Inflammatory macrophage treated with lipopolysaccharide for 1 hour (primary cell): ENCODE data around the gene SLC16A5.
"Not testable (repeated sequence)": the region's sequence is repeated elsewhere in the genome, so short reads cannot be mapped to it uniquely, and the experiment has no call there.

Source experiments
- DNase-seq, 2 donors: peaks; one replicate each; pipeline ENCODE4 v3.0.0-alpha.2; 2020 to 2022

The SLC16A5 gene

DNA sequence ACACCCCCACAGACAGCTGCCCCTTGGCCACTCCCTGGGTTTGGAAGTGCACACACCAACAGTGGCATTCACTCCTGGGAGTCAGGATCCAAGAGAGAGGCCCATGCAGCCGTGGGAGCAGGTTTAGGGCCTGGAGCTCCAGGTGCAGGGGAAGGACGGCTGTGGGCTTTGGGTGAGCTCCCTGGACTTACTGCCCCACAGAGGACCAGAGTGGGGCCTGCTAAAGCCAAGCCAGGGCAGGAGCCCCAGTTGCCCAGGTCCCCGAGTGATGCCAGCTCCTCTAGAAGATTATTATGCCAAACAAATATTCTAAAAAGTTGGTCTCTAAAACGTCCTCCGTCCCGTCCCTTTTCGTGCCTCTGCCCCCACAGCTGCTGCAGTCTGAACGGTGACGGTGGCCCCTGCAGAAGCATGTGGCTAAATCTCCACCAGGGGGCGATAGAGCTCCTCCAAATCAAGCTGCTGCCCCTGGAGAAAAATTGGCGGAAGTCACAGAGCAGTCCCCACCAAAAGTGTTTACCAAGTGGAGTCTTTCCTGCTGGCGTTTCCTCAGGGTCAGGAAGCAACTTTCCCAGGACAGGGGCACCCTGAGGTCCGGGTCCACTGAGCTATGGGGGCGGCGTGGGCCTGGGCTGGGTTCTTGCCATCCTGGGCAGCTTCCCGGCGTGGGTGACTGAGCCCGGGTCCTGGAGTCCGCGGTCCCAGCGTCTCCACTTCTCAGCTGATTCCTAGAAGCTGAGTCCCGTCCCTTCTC, 26.2 kb downstream of the SLC16A5 start:
- DNase-seq: peak; percentile 80 to 94

DNA sequence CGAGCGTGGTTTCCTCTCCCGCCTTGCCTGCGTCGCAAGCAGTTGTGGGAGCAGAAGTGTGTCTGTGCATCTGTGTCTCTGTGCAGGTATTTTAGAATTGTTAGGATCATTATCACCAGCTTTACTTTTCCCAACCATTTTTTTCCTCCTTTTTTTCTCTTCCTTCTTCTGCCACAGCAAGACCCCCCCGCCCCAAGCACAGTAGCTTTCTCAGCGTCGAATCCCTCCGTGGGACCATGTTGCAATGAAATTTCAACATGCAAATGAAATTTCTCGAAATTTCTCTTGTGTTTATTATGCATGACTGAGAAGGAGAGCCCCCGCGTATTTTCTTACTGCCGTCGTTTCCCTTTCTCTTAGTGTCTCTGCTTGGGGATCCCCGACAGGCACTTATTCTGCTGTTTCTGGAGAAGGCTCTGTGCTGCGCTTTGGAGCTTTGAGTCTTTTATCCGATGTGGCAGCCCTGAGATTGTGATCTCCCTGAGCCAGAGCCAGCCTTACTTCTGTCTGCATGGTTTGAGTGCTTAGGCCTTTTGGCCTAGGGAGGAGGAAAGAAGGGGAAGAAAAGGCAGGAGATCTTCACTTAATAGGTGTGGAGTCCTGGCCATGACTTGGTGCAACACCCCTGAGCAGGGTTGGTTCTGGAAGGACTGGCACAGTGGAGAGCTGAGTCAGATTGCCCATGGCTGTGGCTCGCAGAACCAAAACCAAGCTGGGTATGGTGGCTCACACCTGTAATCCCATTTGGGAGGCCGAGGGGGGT, 27.0 kb downstream of the SLC16A5 start:
- peak; percentile 53 to 67 for DNase-seq

DNA sequence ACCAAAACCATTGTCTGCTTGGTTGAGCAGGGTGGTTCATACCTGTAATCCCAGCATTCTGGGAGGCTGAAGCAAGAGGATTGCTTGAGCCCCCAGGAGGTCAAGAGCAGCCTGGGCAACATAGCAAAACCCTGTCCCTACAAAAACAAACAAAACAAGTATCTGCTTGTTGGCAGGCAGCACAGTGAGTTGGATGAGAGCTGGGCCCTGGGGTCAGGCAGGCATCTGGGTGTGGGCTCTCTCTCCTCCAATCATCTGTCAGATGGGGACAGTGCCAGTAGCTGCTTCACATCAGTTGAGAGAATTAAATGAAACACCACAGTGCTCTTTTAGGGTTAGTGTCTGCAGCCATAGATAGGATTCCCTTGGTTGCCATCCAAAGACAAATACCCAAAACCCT, 27.8 kb downstream of the SLC16A5 start:
- no peak for DNase-seq

DNA sequence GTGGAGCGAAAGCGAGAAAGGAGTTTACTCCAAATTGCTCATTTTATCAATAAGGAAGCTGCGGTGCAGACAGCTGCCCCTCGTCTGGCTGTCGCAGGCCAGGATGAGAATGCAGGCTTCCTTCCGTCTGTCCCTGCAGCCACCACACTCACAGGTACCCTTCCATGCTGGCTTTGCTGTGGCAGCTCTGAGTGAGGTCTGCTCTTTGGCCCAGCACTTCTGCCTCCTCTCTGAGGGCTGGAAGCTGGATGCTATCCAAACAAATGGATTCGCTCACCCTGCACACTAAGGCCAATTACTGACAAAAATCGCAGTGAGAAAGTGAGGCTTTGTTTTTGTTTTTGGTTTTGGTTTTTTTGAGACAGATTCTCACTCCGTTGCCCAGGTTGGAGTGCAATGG, 29.0 kb downstream of the SLC16A5 start:
- no peak for DNase-seq

- DNase-seq: no peak
Measured at GRCh38 chr17:75118307-75118706, 30.6 kb downstream of the SLC16A5 start.

DNA sequence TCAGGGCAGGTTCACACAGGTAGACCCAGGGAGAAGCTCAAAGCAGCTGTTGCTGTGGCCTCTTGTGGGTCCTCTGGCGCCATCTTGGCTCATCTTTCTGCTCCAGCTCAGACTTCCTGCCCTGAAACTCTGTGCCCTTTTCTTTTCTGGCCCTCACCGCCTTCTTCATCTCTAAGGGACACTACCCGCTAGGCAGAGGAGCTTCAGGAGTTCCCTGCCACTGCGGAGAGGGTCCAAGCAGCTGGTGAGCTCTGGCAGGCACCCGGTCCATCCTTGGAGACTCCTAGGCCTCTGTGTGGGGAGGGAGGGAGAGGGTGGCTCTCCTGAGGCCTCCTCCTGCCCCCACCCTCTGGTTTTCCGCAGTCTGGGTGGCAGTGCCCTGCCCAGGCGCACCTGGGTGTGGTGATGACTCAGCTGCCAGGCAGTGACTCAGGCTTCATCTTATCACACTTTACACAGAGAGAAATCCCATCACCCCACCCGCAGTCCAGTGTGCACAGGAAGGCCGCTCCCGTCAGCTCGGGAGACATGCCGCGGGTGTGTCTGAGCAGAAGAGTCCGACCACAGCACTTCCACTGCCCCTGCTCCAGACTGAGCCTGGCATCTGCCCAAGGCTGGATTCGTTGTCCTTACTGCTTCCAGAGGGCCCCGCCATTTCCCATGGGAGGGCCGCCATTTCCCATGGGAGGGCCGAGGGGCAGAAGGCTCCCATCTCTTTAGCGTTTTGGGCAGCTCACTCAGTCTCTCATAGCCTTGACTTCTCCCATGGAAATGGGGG, 36.5 kb downstream of the SLC16A5 start:
- DNase-seq: no peak

DNA sequence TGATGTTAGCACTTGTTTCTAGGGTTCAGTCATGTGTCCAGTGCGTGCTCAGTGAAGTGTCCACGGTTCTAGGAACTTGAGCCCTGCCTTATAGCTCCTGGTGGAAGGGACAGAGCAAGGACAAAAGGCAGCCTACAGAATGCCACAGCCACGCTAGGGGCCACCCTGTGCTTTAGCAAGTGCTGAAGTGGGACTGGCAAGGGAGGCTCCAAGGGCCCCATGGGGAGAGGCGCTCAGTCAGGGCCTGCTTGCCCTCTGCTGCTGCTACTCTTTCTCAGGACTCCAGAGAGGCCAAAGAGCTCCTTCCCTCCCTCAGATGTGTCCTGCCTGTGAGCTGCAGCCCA, 37.0 kb downstream of the SLC16A5 start:
- no peak for DNase-seq

- DNase-seq: no peak
Measured at GRCh38 chr17:75125984-75126383, 38.2 kb downstream of the SLC16A5 start.

DNA sequence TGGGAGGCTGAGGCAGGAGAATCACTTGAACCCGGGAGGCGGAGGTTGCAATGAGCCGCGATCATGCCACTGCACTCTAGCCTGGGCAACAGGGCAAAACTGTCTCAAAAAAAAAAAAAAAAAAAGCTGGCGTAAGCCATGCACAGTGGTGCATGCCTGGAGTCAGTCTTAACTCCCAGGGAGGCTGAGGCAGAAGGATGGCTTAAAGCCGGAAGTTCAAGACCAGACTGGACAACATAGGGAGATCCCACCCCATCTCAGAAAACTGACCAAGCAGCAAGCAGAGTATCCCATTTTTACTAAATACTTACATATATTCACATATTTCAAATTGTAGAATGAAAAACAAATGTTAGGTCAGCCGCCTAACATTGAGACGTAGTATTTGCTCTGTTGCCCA, 39.2 kb downstream of the SLC16A5 start:
- no peak for DNase-seq

GRCh38 chr17:75127936-75128335, 40.2 kb downstream of the SLC16A5 start:
- not testable (repeated sequence) for DNase-seq

GRCh38 chr17:75128694-75129505, 41.1 kb downstream of the SLC16A5 start:
- DNase-seq: no peak

DNA sequence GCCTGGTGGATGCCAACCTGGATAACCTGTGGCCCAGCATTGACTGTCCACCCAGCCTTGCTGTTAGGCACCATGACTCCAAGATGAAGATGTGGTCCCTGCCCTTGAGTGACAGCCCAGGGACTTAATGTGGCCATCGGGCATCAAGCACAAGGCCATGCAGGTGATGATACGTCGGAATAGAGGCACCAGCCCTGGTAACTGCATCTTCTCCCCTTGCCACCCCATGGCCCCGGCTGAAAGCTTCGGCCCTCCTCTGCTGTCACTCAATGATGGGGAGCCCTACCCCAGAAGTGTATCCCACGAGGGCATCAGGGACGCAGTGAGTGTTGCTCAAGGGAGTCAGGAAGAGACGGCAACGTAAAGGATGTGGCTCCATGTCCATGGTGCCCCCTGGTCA, 41.8 kb downstream of the SLC16A5 start:
- no peak for DNase-seq

DNA sequence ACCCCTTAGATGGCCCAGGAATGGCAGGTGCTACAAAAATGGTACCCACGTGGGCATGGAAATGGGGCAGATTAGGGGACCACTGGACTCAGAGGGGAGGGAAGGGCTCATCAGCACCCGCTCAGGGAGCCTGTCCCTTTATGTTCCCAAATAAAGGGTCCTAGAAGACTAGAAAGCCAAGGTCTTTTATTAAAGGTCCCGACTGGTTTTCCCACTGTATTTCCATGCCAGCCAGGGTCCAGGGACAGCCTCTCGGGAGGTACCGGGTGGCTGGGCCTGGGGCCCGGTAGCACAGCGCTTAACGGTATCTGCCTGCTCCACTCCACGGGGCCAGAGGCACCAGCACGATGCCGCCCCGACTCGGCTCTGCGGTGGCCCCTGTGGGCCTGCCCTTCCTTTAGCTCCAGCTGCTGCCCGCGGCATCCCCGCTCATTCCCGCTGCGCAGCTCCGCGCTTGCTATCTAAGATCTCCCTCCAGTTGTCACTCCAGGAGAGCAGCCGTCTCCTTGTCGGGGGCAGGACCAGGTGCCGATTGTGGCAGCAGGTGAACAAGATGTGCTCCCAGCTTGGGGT, 42.4 kb downstream of the SLC16A5 start:
- DNase-seq: no peak

GRCh38 chr17:75130632-75131277, 43.0 kb downstream of the SLC16A5 start:
- DNase-seq: peak; percentile 31 to 46

DNA sequence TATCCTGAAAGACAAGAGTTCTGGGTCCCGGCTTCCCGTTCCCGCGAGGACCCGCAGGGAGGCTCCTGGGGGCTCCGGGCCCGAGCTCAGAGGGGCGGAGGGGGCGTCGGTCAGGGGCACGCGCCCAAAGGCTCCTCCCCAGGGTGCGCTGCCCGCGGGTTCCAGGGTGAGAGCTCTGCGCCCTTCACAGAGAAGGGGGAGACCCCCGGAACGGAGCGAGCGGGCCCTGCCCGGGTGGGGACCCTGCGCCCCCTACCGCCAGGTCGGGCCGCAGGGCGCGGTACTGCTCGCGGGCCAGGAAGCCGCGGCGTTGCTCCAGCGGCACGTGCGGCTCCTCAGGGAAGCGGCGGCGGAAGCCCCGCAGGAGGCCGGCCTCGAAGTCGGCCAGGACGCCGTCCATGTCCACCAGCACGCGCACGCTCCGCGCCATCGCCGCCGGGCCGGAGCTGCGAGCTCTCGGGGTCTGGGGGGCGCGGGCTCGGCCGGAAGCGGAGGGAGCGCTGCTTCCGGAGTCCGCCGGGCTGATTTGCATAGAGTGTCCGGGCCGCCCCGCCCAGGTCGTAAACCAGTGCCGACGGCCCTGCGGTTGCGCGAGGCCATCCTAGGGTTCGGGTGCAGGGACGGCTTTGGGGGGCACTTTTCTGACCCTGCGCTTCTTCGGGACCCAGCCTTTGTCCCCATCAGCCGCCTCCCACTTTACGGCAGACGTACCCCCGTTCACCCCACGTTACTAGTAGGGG, 43.7 kb downstream of the SLC16A5 start, which contains the start of gene NT5C:
NT5C (minus strand) TSS at position 465 of the 740 bp plus-strand sequence; CDS start at position 430, 35 bp downstream.
- peak; percentile 64 for DNase-seq

GRCh38 chr17:75132018-75133000, 44.6 kb downstream of the SLC16A5 start:
- DNase-seq: not testable (repeated sequence)

GRCh38 chr17:75133001-75133400, 45.2 kb downstream of the SLC16A5 start:
- no peak for DNase-seq

GRCh38 chr17:75133607-75134347, 46.0 kb downstream of the SLC16A5 start:
- DNase-seq: not testable (repeated sequence)

DNA sequence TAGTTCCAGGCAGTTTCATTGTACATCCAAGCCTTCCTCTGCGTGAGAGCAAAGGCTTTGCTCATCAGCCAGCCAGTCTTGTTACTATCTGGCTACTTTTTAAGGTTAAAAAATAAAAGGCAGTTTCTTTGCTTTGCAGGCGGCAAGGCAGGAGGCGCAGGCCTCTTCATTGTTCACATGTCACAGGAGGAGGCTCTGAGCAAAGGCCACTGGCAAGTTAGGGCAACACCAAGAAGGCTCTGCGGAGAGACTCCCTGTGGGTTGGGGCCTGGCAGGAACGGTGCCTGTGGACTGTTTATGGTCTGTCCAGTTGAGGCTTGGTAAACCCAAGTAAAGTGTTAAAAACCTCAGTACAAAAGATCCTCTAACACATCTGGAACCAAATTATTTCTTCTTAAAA, 47.7 kb downstream of the SLC16A5 start:
- no peak for DNase-seq
